Kidney (tissue), 14 donors: ENCODE data around the gene SEC24B. TPM values are rescaled to one million over a fixed set of nuclear protein-coding genes. Genes with fewer than 3 reads are reported as not detected.
"Not testable (repeated sequence)": the region's sequence is repeated elsewhere in the genome, so short reads cannot be mapped to it uniquely, and the experiment has no call there.

Experiments used
- DNase-seq, 5 donors: peaks; one replicate each; pipeline ENCODE4 v3.0.0-alpha.2; 2013 to 2020
- FAIRE-seq: peaks from 2 replicates; lab custom pipeline; 2012; peaks lifted over from hg19 to GRCh38; lab: Jason Lieb, UNC
- H3K27ac ChIP-seq, 2 donors: one replicate each; pipeline ENCODE4 v1.7.0; 2013; ENCODE audit warnings: low read depth in 2 of 2, low read length in 2 of 2, inconsistent platforms in 1 of 2
- H3K27me3 ChIP-seq: one replicate; pipeline ENCODE4 v1.7.1; 2013; ENCODE audit warnings: low read length, inconsistent platforms; ENCODE audit not compliant: control insufficient read depth, insufficient read depth
- H3K36me3 ChIP-seq, 3 donors: one replicate each; pipeline versions ENCODE4 v1.7.0 to v1.7.1; 2013; ENCODE audit warnings: low read length in 3 of 3, control low read depth in 1 of 3, inconsistent platforms in 1 of 3; ENCODE audit not compliant: insufficient read depth in 3 of 3, control insufficient read depth in 2 of 3
- H3K4me1 ChIP-seq, 3 donors: one replicate each; pipeline versions ENCODE4 v1.7.0 to v1.7.1; 2013; ENCODE audit warnings: low read length in 3 of 3, inconsistent platforms in 1 of 3, low read depth in 1 of 3; ENCODE audit not compliant: control insufficient read depth in 2 of 3, insufficient read depth in 2 of 3
- H3K4me3 ChIP-seq, 3 donors: one replicate each; pipeline versions ENCODE4 v1.7.0 to v1.8.1; 2013; ENCODE audit warnings: low read length in 3 of 3, control low read depth in 1 of 3, inconsistent platforms in 1 of 3
- H3K9ac ChIP-seq, 3 donors: one replicate each; pipeline versions ENCODE4 v1.7.0 to v1.7.1; 2013; ENCODE audit warnings: low read length in 3 of 3, control low read depth in 1 of 3, inconsistent platforms in 1 of 3
- H3K9me3 ChIP-seq, 3 donors: one replicate each; pipeline versions ENCODE4 v1.7.0 to v1.7.1; 2013; ENCODE audit warnings: low read length in 3 of 3, control low read depth in 1 of 3, inconsistent platforms in 1 of 3; ENCODE audit not compliant: control insufficient read depth in 2 of 3, insufficient read depth in 1 of 3
- CTCF ChIP-seq: IDR thresholded peaks from 3 replicates; pipeline ENCODE4 v1.5.1; 2012; ENCODE audit warnings: mild to moderate bottlenecking, moderate library complexity, borderline replicate concordance; ENCODE audit not compliant: insufficient read depth; ENCODE audit errors: extremely low read depth
- intact Hi-C: fragments of 100-400 bp; cut with DNase I; formaldehyde crosslinking; loops from one replicate; pipeline ENCODE4 v1.11.1; 2022
- polyA plus RNA-seq: library from polyadenylated mRNA; stranded (reverse); fragments of 350-450 nt; fragmentation: Illumina TruSeq; extraction: RNeasy Lipid Tissue Mini Kit (QIAGEN cat#74804); gene quantifications from one replicate; pipeline ENCODE4 v1.2.3, GENCODE V29; 2014; ENCODE audit warnings: low read depth, low replicate concordance; ENCODE audit not compliant: insufficient read depth
- total RNA-seq: library from RNA; stranded (reverse); fragmentation: NEBNext Ultra II Directional; extraction: Animal tissue kit (Norgen Biotek cat#: 25700); gene quantifications from one replicate; pipeline ENCODE4 v1.2.1, GENCODE V29; 2021
- donor health status: control.
- donor health status: control.
- donor health status: control.
- donor health status: control.
- donor health status: control.
- donor health status: DM: yes; HTN: yes; CAD: no.
- donor health status: Normal renal cell carcinoma (clear cell type).

Gene SEC24B
- total and polyA plus RNA-seq, 2 donors from 2014 or later = 8.1 to 32.4 TPM

DNA sequence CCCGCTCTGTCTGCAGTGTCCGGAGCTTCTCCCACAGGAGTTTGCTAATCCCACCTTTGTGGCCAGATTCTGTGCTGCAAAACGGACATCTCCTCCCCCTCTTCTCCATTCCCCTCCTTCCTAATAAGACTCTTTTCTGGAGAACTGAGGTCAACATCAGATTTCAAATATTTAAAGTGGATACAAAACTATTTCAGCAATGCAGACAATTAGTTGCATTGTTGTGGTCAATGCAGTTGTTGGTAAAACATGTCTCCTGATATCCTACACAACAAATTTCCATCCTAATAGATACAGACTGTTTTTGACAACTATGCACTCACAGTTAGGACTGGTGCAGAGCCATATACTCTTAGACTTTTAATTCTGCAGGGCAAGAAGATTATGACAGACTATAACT is 121.4 kb downstream of the SEC24B start:
- Histone ChIP-seq H3K4me3 (no peak overlapping the region), H3K27ac (no peak overlapping the region), H3K36me3 (no peaks in the 10 kb centered on the region), H3K27me3 (no peaks in the 10 kb centered on the region), H3K4me1 (peaks cover 0 to 2% (median 0%) of the 10 kb centered on the region in 3 donors), H3K9me3 (no peaks in the 10 kb centered on the region), H3K9ac (no peak overlapping the region)
- DNase-seq (no peak), FAIRE-seq (no peak)
- intact Hi-C loops = no loop called here
- no peak for TF ChIP-seq CTCF

DNA sequence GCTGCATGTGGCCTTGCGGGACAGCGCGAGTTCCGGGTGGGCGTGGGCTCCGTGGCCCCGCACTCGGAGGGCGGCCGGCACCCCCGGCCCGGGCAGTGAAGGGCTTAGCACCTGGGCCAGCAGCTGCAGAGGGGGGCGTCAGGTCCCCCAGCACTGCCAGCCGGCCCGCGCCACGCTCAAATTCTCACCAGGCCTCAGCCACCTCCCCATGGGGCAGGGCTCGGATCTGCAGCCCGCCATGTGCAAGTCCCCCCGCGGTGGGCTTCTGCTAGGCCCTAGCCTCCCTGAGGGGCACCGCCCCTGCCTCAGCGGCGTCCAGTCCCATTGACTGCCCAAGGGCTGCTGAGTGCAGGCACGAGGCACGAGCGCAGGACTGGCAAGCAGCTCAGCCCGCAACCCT is 123.8 kb downstream of the SEC24B start:
- H3K4me1 ChIP-seq = peaks cover 0 to 8% (median 0%) of the 10 kb centered on the region in 3 donors
- intact Hi-C loops = no loop called here
- H3K27ac ChIP-seq = no peak overlapping the region
- peak in 2 of 5 donors; percentile 34 to 70 for DNase-seq
- H3K4me3 ChIP-seq = no peak overlapping the region
- no peak overlapping the region for H3K9ac ChIP-seq
- FAIRE-seq = no peak
- H3K9me3 ChIP-seq = no peaks in the 10 kb centered on the region
- no peaks in the 10 kb centered on the region for H3K27me3 ChIP-seq
- TF ChIP-seq CTCF = no peak
- H3K36me3 ChIP-seq = no peaks in the 10 kb centered on the region

DNA sequence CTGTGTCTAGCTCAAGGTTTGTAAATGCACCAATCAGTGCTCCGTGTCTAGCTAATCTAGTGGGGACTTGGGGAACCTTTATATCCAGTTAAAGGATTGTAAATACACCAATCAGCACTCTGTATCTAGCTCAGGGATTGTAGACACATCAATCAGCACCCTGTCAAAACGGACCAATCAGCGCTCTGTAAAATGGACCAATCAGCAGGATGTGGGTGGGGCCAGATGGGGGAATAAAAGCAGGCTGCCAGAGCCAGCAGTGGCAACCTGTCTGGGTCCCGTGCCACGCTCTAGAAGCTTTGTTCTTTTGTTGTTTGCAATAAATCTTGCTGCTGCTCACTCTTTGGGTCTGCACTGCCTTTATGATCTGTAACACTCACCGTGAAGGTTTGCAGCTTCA is 124.5 kb downstream of the SEC24B start:
- FAIRE-seq, H3K27me3 ChIP-seq, H3K36me3 ChIP-seq, H3K4me3 ChIP-seq, H3K27ac ChIP-seq, H3K9ac ChIP-seq, H3K9me3 ChIP-seq, H3K4me1 ChIP-seq, intact Hi-C loops: not testable (repeated sequence)
- DNase-seq = peak in 2 of 5 donors; percentile 7 to 40

- Histone ChIP-seq H3K9ac (no peak overlapping the region), H3K27me3 (peaks cover 3% of the 10 kb centered on the region), H3K27ac (no peak overlapping the region), H3K36me3 (no peaks in the 10 kb centered on the region), H3K4me1 (peaks cover 0 to 8% (median 0%) of the 10 kb centered on the region in 3 donors), H3K4me3 (peak overlapping the region; percentile 54 to 63 (median 56)), H3K9me3 (no peaks in the 10 kb centered on the region)
- intact Hi-C loops = no loop called here
- TF ChIP-seq CTCF = no peak
- DNase-seq (peak in 4 of 5 donors; percentile 41 to 69 (median 56)), FAIRE-seq (no peak)
Measured at GRCh38 chr4:109559625-109559982, 126.0 kb downstream of the SEC24B start.
